SK-N-SH (cell line): ENCODE results near the gene SDK1.

Source experiments
- CTCF ChIP-seq: fragments of 200-600 bp; sonication (generic); IDR thresholded peaks from 2 replicates; pipeline ENCODE4 v1.6.1; 2017; ENCODE audit warnings: antibody characterized with exemption, mild to moderate bottlenecking, moderate library complexity
- EP300 ChIP-seq, 2 experiments: IDR thresholded peaks; 2 replicates each; pipeline versions ENCODE4 v1.4.0 to v1.6.1; 2012; ENCODE audit warnings: borderline replicate concordance in 1 of 2, low read depth in 1 of 2, low read length in 1 of 2
- FOXM1 ChIP-seq: IDR thresholded peaks from 2 replicates; pipeline ENCODE4 v1.4.0; 2012; ENCODE audit warnings: low read depth, mild to moderate bottlenecking
- IRF3 ChIP-seq: fragments of 150-350 bp; IDR thresholded peaks from 2 replicates; pipeline ENCODE4 v1.6.1; 2016; ENCODE audit warnings: mild to moderate bottlenecking, low read depth, low read length
- MAX ChIP-seq: IDR thresholded peaks from 2 replicates; pipeline ENCODE4 v1.4.0; 2012; ENCODE audit warnings: low read depth
- NRF1 ChIP-seq: IDR thresholded peaks from 2 replicates; pipeline ENCODE4 v1.6.1; 2012; ENCODE audit warnings: low read depth, mild to moderate bottlenecking, low read length
- PBX3 ChIP-seq: IDR thresholded peaks from 2 replicates; pipeline ENCODE4; 2012
- REST ChIP-seq: IDR thresholded peaks from 2 replicates; pipeline ENCODE4 v1.6.1; 2012; ENCODE audit warnings: mild to moderate bottlenecking, low read depth, low read length, moderate library complexity
- TAF1 ChIP-seq: IDR thresholded peaks from 2 replicates; pipeline ENCODE4 v1.6.1; 2012; ENCODE audit warnings: low read depth, mild to moderate bottlenecking, low read length, moderate library complexity, borderline replicate concordance
- TCF12 ChIP-seq: IDR thresholded peaks from 2 replicates; pipeline ENCODE4 v1.4.0; 2012
- TEAD4 ChIP-seq: IDR thresholded peaks from 2 replicates; pipeline ENCODE4 v1.4.0; 2012; ENCODE audit warnings: mild to moderate bottlenecking, borderline replicate concordance; ENCODE audit not compliant: insufficient read depth
- USF1 ChIP-seq: IDR thresholded peaks from 2 replicates; pipeline ENCODE4 v1.4.0; 2012; ENCODE audit warnings: low read depth, borderline replicate concordance
- USF2 ChIP-seq: fragments of 150-350 bp; IDR thresholded peaks from 2 replicates; pipeline ENCODE4 v1.6.1; 2017; ENCODE audit warnings: antibody characterized with exemption, low read length, low read depth, borderline replicate concordance

GRCh38 chr7:3753868-3754267, 452.8 kb downstream of the SDK1 start:
- TF ChIP-seq TCF12 (peak; percentile 20; the same call in 1 of the 2 replicates), CTCF (no peak), PBX3 (no peak), TEAD4 (no peak), USF1 (no peak), MAX (no peak), NRF1 (no peak), REST (no peak), IRF3 (no peak), USF2 (no peak), TAF1 (no peak), FOXM1 (no peak), EP300 (IDR thresholded peaks at IDR 0.05; ENCODE audit: borderline replicate concordance in 1 of 2, low read depth in 1 of 2, low read length in 1 of 2) (peak in 1 of 2 experiments; percentile 79; a peak in 2 of 4 replicates)
